Measurements from ENCODE around the gene NDNF.

Gene NDNF

DNA sequence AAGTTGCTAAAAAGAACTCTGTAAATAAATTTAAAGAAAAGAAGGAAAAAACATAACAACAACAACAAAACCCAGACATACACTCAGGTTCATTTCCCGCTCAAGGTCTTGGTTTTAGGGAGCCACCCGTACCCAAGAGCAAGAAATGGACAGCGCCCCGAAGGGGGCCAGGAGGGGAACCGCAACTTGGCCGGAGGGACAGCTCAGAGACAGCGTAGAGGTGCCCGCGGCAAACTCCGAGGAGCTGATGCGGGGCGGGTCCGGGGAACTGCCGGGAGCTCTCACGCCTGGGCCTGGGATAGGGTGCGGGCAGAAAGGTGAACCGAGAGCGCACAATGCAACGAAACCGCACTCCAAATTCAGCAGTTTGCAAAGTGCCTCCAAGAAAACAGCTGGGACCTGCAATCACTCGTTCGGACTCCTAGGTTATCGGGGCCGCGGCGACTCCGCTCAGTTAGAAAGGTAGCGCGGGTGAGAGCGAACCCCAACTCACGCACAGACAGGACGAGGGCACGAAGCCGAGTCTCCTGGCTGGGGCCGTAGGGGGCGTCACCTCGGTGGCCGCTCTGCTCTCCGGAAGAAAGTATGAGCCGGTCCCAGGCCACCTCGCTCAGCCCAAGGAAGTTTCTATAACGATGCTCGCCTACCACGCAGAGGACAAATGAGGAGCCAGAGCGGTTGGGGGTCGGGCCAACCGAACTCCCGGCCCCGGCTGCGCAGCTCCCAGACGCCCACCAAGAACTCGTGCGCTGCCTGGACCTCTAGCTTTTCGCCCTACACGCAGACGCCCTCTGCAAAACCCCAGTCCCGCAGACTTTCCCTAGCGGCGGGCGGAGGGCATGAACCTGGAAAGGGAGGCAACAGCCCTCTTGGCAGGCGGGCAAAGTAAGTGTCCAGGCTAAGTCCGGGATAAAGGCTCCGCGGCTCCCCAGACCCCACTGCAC lies 1.4 kb downstream of the NDNF start:
- DNase-seq (ENCODE audit: low spot score), result no peak

DNA sequence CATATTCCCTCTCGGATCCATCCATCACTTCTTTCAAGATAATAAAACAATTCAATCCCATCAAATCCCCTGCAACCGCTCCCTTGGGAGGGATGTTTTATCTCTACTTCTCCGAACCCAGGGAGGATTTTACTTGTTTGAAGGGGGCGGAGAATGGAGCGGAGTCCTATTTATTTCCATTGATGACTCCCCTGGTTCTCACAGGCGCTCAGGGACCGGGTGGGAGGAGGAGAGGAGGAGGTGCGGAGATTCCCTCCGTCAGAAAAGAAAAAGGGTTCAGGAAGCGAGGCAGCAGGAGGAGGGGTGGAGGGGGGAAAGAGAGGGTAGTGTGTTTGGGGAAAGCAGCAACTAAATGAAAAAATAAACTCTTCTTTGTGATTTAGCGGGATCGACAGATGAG lies 2.1 kb downstream of the NDNF start:
- no peak for DNase-seq (ENCODE audit: low spot score)

DNA sequence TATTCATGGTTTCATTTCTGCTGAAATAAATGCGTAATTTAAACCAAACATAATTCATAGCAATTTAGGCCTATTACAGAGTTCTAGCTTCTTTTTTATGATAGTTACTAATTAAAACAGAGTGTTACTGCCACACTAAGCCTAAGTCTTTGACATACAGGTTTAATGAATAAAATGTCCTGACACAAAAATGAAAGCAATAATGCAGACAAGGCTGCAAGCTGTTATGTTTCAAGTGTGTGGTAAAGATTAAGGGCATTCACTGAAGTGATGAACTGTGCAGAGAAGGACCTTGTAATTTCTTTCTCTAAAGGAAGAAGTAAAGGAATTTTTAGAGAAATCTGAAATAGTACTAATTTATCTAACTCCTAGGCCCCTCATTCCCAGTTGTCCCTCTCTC lies 2.9 kb downstream of the NDNF start:
- no peak for DNase-seq (ENCODE audit: low spot score)

DNA sequence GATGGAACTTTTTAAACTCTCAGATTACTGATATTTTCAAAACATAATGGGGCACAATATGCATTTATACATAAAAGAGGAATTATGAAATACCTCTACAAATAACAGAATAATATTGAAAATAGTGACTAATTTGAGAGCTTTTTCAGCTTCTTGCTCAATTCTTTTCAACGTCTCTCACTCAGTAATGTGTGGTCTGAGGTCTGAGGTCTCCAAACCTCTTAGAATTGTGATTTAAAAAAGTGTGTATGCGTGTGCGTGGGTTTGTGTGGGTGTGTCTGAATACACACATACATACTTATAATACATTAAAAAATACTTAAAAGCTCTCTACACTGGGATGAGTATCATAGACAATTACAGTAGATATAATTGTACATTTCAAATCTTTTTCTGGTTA lies 7.9 kb downstream of the NDNF start:
- no peak for DNase-seq (ENCODE audit: low spot score)

DNA sequence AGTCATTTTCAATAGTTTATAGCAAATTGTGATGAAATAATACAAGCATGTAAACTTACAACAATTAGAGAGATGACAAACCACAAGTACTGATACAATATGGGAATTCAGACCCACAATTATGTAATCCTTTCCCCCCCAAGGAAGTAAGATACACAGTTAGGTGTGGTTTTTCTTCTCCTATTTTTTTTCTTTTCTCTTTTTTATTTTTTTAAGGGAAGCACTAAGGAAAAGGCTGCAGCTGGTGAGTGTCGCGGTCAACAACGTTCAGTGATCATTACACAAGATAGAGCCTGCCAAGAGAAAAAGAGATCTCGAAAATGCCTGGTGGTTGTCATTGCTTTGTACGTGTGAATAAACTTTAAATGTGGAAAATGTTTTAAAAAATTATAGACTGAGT lies 9.8 kb downstream of the NDNF start:
- DNase-seq (ENCODE audit: low spot score), result no peak

DNA sequence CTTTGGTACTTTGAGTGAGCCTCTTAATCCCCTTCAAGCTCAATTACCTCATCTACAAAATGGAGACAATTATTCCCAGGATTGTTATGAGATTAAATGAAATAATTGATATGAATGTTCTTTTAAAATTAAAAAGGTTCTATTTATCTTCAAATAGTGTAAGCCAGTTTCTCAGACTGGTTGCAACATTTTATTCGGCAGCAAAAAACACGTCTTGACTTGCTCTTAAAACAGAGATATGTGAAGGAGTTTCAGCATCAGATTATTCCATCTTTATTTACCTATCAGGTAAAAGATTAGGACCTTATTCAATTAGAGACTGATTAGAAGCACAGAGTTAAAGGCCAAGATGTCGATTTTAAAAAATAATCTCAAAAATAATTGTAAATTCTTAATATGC lies 10.5 kb downstream of the NDNF start:
- DNase-seq (ENCODE audit: low spot score), result no peak

DNA sequence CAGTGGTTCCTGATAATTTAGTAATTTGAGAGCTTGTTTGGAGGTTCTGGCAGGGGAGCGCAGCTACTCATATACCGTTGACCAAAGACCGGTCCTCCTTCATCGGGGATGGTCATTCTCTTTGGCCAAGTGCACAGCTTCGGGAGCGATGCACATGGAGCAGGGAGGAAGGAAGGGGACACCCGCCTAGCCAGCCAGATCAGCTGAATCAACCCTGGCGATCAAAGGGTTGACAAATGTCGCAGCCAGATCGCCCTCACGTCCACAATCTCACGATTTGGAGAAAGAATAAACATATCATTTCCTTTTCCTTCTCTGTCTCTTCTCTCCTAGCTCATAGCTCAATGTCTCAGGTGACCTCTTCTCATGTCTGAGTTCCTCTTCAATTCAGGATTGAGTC lies 11.1 kb downstream of the NDNF start:
- DNase-seq (ENCODE audit: low spot score), result no peak

DNA sequence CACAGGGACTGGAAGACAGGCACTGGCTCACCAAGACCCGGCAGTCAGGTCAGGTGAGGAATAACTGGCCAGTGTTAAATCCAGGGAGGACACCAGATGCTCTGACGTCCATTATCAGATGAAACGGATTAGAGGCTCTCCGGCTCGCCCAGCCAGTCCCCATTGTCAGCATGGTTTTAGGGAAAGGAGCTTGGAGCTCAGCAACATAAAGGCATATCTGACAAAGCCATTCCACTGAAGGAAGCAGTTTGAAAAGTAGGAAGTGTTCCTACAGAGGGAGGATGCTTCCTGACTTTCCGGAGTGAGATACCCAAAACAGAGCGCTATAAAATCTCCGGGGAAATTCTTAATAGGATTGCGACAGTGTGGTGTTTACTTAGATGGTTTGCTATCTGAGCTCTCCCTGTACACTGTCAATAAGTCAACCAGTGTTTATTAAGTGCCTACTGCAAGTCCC lies 14.8 kb downstream of the NDNF start:
- DNase-seq (ENCODE audit: low spot score), result no peak

DNA sequence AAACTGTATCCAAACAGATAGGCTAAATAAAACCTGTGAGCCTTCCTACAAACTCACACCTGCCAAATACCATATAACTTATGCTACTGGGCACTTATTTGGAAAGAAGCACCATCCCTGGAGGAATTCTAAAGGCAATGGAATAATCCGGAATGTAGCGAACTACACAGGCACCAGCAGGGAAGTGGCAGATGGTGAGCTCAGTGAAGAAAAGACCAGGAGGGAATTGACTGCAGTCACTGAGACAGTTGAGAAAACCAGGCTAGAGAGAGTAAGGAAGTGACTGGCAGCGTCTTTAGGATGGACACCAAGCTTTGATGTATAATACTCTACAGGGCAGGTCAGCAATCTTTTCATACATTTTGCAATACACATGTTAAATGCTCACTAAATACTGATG lies 16.3 kb downstream of the NDNF start:
- no peak for DNase-seq (ENCODE audit: low spot score)

DNA sequence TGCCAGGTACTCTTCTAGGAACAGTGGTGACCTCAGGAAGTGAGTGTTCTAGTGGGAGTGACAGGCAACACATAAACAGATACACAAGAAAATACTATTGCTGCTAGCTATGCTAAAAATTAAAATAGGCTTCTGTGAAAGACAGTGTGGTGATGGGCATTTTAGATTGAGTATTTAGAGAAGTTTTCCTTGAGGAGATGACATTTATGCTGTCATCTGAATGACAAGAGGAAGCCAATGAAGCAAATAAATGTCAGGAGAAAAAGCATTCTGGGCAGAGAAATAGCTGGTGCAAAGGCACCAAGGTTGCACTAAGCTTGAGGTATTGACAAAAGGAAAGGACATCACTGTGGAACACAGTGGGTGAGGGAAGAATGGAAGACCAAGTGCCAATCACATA lies 18.0 kb downstream of the NDNF start:
- DNase-seq (ENCODE audit: low spot score), result no peak

DNA sequence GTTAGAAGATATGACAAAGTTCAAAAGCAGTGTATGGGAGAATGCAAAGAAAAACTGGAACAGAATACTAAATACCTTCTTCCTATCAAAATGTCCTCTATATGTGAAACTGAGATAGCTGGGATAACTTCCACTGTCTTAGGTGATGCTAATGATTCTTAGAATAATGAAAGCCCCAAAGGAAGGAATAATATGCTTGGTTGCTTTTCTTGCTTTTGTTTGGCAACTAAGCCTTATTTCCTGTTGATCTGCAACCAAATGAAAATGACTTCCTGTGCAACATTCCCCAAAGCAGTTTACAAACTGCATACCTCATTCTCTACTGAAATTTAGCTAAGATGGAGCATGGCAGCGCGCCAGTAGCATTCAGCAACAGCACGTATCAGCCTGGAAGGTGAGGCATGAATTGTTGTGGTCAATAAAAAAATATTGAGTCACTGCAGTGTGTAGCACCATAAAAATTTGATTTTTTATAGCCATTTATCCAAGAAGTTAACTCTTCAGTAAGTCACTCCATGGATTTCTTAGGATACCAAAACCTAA lies 18.7 kb downstream of the NDNF start:
- DNase-seq (ENCODE audit: low spot score), result peak; percentile 34

DNA sequence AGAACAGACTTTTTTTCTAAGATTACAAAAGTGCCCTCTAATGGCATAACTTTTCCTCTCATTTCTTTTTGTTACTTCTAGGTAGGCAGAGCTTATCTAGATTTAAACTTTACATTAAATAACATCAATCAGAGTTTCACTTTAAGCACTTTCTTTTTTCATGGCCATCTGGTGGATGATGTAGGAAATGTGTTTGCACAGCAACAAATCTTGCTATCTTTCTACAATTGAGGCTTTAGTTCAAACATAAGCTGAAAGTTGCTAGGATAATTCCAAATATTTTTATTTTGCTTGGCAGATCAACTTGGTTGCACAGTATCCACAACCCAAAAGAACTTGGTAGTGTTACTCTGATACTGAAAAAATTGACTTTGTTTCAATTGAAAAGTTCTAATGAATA lies 22.0 kb downstream of the NDNF start:
- peak; percentile 27 for DNase-seq (ENCODE audit: low spot score)

DNA sequence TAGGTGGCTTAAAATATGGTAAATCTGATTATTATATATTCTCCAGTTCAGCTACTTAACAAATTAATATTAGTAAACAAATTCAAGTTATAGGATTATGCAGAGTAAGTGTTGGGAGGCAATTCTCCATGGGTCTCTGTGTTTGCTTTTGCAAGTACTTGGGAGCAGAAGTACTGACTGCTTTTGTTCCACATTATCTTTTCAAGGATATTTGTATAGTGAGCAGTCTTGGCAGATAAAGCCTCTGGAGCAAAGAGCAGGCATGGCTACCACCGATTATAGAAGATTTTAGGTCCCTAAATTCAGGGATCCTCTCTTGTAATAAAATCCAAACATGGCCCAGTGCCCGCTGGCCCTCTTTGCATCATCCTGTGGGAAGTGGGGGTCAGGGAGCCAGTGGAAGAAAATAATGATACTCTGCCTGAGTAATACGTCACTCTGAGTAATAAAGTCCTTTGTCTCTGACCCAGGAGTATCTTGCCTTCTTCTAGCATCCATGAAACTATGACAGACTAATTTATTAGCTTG lies 23.2 kb downstream of the NDNF start:
- peak; percentile 2 for DNase-seq (ENCODE audit: low spot score)

DNA sequence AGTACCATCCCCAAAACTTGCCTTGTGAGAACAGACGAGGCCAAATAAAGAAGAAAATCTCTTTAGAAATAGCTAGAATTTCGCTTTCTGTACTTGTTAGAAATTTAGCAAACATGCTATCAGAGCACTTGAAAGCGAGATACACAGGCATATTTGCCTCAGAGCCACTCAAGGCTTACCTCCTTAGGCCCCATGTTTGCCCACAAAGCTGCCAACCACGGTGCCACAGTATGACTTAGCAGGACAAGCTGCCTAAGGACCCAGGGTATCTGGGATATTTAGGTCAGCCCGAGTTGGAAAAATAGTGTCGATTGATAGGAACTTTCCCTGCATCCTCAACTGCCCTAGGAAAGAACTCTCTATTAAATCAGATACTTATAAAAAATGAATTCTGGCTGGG lies 24.2 kb downstream of the NDNF start:
- DNase-seq (ENCODE audit: low spot score), result no peak

DNA sequence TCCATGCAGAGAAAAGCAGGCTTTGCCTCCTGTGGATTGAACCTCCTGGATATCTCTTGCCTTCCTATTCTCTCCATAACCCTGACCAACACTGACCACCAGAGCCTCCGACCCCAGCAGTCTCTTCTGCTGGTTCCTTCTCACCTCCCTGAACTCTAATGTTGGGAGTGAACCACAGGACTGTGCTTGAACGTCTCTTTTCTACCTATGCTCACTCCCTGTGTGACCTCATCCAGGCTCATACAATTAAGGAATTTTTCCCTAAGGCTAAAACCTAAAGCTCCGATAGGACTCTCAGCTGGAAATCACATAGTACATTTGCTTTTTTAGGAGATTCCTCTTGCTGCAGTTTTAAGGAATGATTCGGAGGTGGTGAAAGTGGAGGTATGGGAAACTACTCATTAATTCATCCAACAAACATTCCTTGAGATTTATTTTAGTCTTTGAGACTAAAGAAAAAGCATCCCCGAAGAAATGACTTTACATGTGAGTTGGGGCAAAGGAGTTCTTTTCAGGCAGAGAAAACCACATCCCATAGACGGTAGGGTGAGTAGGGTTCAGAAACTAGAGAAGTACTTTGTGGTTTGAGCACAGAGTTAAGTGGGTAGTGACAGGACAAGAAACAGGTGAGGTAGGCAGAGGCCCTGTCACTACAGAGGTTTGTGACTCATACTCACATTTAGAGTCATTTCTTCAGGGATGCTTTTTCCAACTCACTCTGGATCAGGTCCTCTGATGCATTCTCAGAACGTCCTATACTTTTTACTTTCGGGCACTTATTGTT lies 30.8 kb downstream of the NDNF start:
- no peak for DNase-seq (ENCODE audit: low spot score)

DNA sequence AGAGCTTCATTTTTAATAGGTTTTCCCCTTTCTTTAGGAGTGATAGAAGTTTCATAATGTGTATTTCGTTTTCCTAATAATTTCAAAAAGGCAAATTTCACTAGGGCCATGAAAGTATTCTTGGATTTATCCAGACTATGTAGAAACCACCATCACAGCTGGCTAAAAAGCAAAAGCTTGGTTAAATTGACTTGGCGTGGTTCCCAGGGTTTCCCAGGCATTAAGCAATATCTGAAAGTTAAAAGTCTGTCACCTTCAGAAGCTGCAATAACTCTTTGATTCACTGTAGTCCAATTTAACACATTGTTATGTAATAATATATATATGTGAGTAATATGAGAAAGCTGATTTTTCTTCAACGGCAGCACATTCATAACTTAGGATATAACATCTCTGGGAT lies 38.3 kb downstream of the NDNF start:
- no peak for DNase-seq (ENCODE audit: low spot score)

DNA sequence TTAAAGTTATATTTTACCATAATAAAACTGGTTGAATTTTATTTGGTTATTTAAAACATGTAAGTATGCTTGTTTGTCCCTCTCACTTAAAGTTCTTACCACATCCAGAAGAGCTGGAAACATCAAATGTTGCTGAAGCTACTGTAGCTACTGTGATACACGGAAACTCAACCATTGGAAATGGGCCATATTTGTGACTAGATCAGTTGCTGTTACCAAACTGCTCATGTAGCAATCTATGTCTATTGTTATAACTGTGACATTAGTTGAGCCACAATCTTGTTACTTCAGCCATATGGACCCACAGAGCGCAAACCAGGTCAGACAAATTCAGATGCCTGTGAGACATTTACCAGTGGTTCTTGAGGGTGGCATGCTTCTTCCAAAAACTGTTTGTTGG lies 41.6 kb downstream of the NDNF start:
- DNase-seq (ENCODE audit: low spot score), result no peak

DNA sequence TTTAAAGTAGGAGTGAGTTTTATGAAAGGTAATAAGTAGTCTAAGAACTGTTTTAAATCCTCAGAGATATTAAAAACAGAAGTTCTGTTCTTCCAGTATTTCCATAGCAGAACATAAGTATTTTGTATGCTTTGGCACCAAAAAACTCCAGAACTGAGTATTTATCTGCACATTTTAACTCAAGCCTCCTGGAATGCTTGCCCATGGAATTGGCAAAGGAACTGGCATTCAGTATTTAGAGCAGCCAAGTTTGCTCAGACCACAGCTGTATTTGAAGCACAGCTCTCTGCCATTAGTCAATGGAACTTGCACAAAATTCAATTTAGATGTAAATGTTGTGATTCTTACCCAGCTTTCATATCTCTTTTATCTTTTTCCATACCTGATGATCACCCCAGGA lies 42.2 kb downstream of the NDNF start:
- no peak for DNase-seq (ENCODE audit: low spot score)

DNA sequence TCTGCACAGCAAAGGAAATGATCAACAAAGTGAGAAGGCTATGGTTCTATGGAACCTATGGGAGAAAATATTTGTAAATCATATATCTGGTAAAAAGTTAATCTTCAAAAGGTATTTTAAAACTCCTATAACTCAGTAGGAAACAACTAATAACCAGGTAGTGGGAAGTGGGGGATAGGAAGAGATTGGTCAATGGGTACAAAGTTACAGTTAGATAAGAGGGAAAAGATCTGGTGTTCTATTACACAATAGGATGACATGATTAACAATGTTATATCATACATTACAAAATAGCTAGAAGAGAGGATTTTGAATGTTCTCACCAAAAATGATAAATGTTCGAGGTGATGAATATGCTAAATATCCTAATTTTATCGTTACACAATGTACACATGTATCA lies 46.3 kb downstream of the NDNF start:
- DNase-seq (ENCODE audit: low spot score), result no peak

DNA sequence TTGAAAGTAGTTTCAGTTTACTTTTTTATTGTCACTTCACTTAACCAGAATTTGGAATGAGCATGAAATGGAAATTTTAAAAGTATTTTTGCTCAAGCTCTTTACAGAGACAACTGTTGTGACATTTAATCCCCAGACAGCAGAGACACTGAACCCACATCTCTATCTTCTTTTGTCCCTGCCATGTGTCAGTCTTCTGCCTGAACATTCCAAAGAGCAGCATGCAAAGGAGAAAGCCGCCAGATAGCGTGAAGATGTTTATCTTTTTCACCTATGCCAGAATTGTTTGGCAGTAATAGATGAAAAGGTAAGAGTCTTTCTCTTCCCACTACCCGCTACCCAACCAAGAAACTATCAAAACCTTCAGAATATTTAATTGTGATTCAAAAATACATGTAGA lies 46.8 kb downstream of the NDNF start:
- DNase-seq (ENCODE audit: low spot score), result no peak

DNA sequence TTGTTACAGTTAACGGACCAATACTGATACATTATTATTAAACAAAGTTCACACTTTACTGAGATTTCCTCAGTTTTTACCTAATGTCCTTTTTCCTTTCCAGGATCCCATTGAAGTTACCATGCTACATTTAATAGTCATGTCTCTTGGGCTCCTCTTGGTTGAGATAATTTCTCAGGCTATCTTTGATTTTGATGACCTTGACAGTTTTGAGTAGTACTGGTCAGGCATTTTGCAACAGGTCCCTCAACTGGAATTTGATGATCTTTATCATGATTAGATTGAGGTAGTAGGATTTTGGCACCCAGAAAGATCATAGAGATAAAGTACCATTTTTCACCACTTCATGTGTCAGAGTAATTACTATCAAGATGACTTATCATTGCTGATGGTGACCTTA lies 53.8 kb downstream of the NDNF start:
- DNase-seq (ENCODE audit: low spot score), result no peak

DNA sequence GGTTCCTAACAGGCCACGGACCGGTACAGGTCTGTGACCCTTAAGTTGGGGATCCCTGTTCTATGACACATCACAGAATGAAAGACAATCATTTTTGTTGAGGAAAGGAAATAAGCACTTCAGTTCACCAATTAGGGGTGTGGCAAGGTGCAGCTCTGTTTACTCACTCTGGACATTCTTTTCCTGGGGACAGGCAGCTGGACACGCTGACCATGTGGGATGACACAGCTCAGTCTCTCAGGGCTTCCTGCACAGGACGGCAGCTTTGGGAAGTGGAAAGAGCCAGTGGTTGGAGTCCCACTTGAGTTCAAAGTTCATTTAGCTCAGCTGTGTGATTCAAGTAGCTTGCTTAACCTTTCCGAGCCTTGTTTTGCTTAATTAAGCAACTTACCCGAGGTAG lies 55.7 kb downstream of the NDNF start:
- DNase-seq (ENCODE audit: low spot score), result no peak

DNA sequence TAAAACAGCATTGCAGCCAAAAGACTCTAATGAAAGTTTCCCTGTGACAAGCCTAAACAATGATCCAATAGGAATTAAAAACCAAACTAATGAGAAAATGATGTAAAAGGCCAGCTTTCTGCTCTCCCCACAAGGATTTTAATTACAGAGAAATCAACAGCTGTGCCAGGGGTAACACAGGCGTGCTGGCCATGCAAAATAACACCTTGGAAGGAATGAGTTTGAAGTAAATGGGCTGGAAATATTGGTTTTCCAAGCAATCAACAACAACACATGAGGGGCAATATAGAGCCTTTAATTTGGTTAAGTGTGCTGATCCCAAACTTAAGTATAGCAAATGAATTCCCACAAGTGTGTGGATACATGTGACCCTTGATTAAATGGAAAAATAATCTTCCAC lies 56.9 kb downstream of the NDNF start:
- no peak for DNase-seq (ENCODE audit: low spot score)
